ENCODE data around the gene PLTP. TPM values are rescaled to one million over a fixed set of nuclear protein-coding genes. Genes with fewer than 3 reads are reported as not detected.

Gene PLTP
- total RNA-seq, 3 donors from 2014 or later, result 15.0 to 141 (median 111) TPM

DNA sequence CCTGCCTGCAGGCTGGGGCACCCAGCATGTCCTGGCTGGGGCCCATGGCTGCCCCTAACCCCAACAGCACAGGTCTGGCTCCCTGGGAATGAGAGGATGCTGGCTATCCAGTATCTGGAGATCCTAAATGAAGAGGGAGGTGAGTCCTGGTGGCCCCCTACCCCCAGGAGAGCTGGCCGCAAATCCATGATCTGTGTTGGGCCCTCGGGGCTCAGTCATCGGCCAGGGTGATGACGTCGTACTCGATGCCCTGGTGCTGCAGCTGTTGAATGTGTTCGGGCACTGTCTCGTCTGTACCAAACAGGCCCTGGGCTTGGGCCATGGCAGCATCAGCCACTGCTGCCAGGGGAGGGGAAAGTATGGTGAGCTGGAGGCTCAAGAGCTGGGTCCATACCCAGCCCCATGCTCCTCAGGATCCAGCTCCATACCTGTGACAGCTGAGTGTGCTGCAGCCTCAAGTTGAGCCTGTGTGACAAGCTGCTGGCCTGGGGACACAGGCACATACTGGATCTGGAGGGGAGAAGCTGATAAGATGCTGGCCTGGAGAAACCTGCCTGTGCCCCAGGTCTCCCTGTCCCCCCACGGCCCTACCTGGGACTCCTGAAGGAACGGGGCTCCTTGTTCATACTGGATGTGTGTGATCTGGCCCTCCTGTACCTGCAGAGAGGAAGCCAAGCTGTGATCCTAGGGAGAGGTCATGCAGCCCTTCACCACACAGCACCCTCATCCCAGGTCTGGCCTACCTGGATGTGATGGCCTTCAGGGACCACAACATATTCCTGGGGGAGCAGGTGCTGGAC is 37.0 kb upstream of the PLTP start:
- no peak for TF ChIP-seq CTCF (IDR thresholded peaks at IDR 0.05)
- no peaks in the 10 kb centered on the region for H3K4me1 ChIP-seq (ENCODE audit: low read depth)
- intact Hi-C loops (cut with DNase I, micrococcal nuclease), result no loop called here
- DNase-seq (no peak), ATAC-seq (no peak)
- H3K9me3 ChIP-seq, result no peaks in the 10 kb centered on the region
- H3K36me3 ChIP-seq (ENCODE audit: low read depth), result peaks cover 33% of the 10 kb centered on the region
- H3K4me3 ChIP-seq, result no peak overlapping the region

- no peak for TF ChIP-seq CTCF (IDR thresholded peaks at IDR 0.05)
- ATAC-seq (no peak), DNase-seq (no peak)
- Histone ChIP-seq H3K4me1 (ENCODE audit: low read depth) (no peaks in the 10 kb centered on the region), H3K36me3 (ENCODE audit: low read depth) (peaks cover 36% of the 10 kb centered on the region), H3K9me3 (no peaks in the 10 kb centered on the region), H3K4me3 (no peak overlapping the region)
- intact Hi-C loops (cut with DNase I, micrococcal nuclease), result no loop called here
Observed at GRCh38 chr20:45948261-45948733, 36.3 kb upstream of the PLTP start.

DNA sequence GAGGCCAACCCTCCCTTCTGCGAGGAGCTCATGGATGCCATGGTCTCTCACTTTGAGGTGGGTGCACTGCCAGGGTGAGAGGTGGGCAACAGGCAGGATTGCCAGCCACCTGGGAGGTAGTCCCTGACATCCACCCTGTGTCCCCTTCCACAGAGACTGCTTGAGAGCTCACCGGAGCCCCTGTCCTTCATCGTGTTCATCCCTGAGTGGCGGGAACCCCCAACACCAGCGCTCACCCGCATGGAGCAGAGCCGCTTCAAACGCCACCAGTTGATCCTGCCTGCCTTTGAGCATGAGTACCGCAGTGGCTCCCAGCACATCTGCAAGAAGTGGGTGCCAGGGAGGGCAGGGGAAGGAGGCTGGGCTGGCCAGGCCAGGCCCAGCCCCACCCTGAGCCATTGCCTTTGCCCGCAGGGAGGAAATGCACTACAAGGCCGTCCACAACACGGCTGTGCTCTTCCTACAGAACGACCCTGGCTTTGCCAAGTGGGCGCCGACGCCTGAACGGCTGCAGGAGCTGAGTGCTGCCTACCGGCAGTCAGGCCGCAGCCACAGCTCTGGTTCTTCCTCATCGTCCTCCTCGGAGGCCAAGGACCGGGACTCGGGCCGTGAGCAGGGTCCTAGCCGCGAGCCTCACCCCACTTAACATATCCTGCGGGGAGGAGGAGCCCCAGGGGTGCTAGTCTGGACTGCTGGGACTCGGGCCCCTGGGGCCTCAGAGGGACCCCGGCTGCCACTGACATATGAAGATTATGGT is 35.3 kb upstream of the PLTP start:
- no peak for DNase-seq
- Histone ChIP-seq H3K36me3 (ENCODE audit: low read depth) (peaks cover 34% of the 10 kb centered on the region), H3K4me1 (ENCODE audit: low read depth) (no peaks in the 10 kb centered on the region), H3K4me3 (no peak overlapping the region), H3K9me3 (no peaks in the 10 kb centered on the region)
- intact Hi-C loops (cut with DNase I, micrococcal nuclease), result no loop called here
- no peak for ATAC-seq
- TF ChIP-seq CTCF (IDR thresholded peaks at IDR 0.05), result no peak

DNA sequence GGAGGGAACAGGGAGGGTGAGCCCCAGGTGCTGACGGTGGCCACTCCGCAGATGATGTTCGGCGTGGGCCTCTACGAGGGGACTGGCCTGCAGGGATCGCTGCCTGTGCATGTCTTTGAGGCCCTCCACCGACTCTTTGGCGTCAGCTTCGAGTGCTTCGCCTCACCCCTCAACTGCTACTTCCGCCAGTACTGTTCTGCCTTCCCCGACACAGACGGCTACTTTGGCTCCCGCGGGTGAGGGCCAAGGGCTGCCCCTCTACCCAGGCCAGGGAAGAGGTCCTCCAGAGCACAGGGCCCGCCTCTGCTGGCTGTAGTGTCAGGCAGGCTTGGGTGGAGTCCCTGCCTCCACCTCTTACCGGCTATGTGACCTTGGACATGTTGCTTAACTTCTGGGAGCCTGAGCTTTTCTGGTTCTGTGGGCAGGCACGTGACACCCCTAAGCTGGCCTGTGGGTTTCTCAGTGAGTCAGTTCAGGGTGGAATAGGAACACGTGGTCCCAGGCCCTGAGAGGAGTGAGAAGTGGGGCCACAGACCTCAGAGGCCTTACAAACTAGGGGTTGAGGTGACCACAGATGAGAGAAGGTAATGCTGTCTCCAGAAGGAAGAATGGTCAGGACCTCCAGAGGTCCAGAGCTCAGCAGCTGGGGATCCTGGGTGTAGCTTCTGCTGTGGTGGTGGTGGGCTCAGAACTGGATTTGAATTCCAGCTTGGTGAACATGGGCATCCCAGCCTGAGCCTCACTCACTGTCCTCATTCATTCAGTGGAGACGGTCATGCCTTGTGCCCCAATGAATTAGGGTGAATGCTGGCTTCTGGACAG is 34.4 kb upstream of the PLTP start:
- ATAC-seq (peak; percentile 64), DNase-seq (no peak)
- no peak for TF ChIP-seq CTCF (IDR thresholded peaks at IDR 0.05)
- peaks cover 26% of the 10 kb centered on the region for H3K36me3 ChIP-seq (ENCODE audit: low read depth)
- no peaks in the 10 kb centered on the region for H3K9me3 ChIP-seq
- H3K4me1 ChIP-seq (ENCODE audit: low read depth), result no peaks in the 10 kb centered on the region
- intact Hi-C loops (cut with DNase I, micrococcal nuclease), result no loop called here
- no peak overlapping the region for H3K4me3 ChIP-seq

GRCh38 chr20:45945678-45946148 is 33.8 kb upstream of the PLTP start:
- H3K9me3 ChIP-seq, result no peaks in the 10 kb centered on the region
- intact Hi-C loops (cut with DNase I, micrococcal nuclease), result no loop called here
- ATAC-seq (peak; percentile 2), DNase-seq (no peak)
- H3K36me3 ChIP-seq (ENCODE audit: low read depth), result peaks cover 26% of the 10 kb centered on the region
- no peaks in the 10 kb centered on the region for H3K4me1 ChIP-seq (ENCODE audit: low read depth)
- no peak for TF ChIP-seq CTCF (IDR thresholded peaks at IDR 0.05)
- H3K4me3 ChIP-seq, result no peak overlapping the region
